Measurements from ENCODE around the gene ZBED4.

The ZBED4 gene

GRCh38 chr22:49877642-49878041, 24.0 kb downstream of the ZBED4 start:
- TF ChIP-seq ZNF274 (IDR thresholded peaks at IDR 0.05; ENCODE audit: low read depth, low read length) (no peak), SUZ12 (IDR thresholded peaks at IDR 0.05; ENCODE audit: extremely low read depth, insufficient read depth, insufficient read length) (no peak), YY1 (IDR thresholded peaks at IDR 0.05; ENCODE audit: insufficient read depth, insufficient read length) (no peak)
- DNase-seq (ENCODE audit: low read depth, low spot score) = no peak
- H3K9ac ChIP-seq (ENCODE audit: insufficient read length, low read depth) = no peak overlapping the region
- peaks cover 11% of the 10 kb centered on the region for H3K36me3 ChIP-seq (ENCODE audit: insufficient read depth, insufficient read length, low read length)
- H3K27me3 ChIP-seq (ENCODE audit: insufficient read depth, insufficient read length) = no peaks in the 10 kb centered on the region
- no peak overlapping the region for H3K4me3 ChIP-seq (ENCODE audit: insufficient read length, low read depth)
- no peaks in the 10 kb centered on the region for H3K4me1 ChIP-seq (ENCODE audit: insufficient read depth, insufficient read length)
- no peaks in the 10 kb centered on the region for H3K9me3 ChIP-seq (ENCODE audit: insufficient read depth, low read length)

- no peak overlapping the region for H3K9ac ChIP-seq (ENCODE audit: insufficient read length, low read depth)
- H3K4me1 ChIP-seq (ENCODE audit: insufficient read depth, insufficient read length) = no peaks in the 10 kb centered on the region
- H3K4me3 ChIP-seq (ENCODE audit: insufficient read length, low read depth) = no peak overlapping the region
- no peaks in the 10 kb centered on the region for H3K9me3 ChIP-seq (ENCODE audit: insufficient read depth, low read length)
- H3K27me3 ChIP-seq (ENCODE audit: insufficient read depth, insufficient read length) = no peaks in the 10 kb centered on the region
- peaks cover 12% of the 10 kb centered on the region for H3K36me3 ChIP-seq (ENCODE audit: insufficient read depth, insufficient read length, low read length)
- DNase-seq (ENCODE audit: low read depth, low spot score) = no peak
- no peak for TF ChIP-seq YY1 (IDR thresholded peaks at IDR 0.05; ENCODE audit: insufficient read depth, insufficient read length)
- TF ChIP-seq ZNF274 (IDR thresholded peaks at IDR 0.05; ENCODE audit: low read depth, low read length) = no peak
- TF ChIP-seq SUZ12 (IDR thresholded peaks at IDR 0.05; ENCODE audit: extremely low read depth, insufficient read depth, insufficient read length) = no peak
Measured at GRCh38 chr22:49878206-49878605, 24.6 kb downstream of the ZBED4 start.

GRCh38 chr22:49879871-49880270, 26.2 kb downstream of the ZBED4 start:
- H3K9me3 ChIP-seq (ENCODE audit: insufficient read depth, low read length) = no peaks in the 10 kb centered on the region
- H3K4me1 ChIP-seq (ENCODE audit: insufficient read depth, insufficient read length) = no peaks in the 10 kb centered on the region
- TF ChIP-seq ZNF274 (IDR thresholded peaks at IDR 0.05; ENCODE audit: low read depth, low read length) (no peak), SUZ12 (IDR thresholded peaks at IDR 0.05; ENCODE audit: extremely low read depth, insufficient read depth, insufficient read length) (no peak), YY1 (IDR thresholded peaks at IDR 0.05; ENCODE audit: insufficient read depth, insufficient read length) (no peak)
- H3K9ac ChIP-seq (ENCODE audit: insufficient read length, low read depth) = no peak overlapping the region
- DNase-seq (ENCODE audit: low read depth, low spot score) = no peak
- peaks cover 28% of the 10 kb centered on the region for H3K36me3 ChIP-seq (ENCODE audit: insufficient read depth, insufficient read length, low read length)
- H3K4me3 ChIP-seq (ENCODE audit: insufficient read length, low read depth) = no peak overlapping the region
- H3K27me3 ChIP-seq (ENCODE audit: insufficient read depth, insufficient read length) = no peaks in the 10 kb centered on the region

- Histone ChIP-seq H3K27me3 (ENCODE audit: insufficient read depth, insufficient read length) (no peaks in the 10 kb centered on the region), H3K4me1 (ENCODE audit: insufficient read depth, insufficient read length) (no peaks in the 10 kb centered on the region), H3K4me3 (ENCODE audit: insufficient read length, low read depth) (no peak overlapping the region), H3K9me3 (ENCODE audit: insufficient read depth, low read length) (no peaks in the 10 kb centered on the region), H3K36me3 (ENCODE audit: insufficient read depth, insufficient read length, low read length) (peaks cover 32% of the 10 kb centered on the region), H3K9ac (ENCODE audit: insufficient read length, low read depth) (no peak overlapping the region)
- DNase-seq (ENCODE audit: low read depth, low spot score) = no peak
- TF ChIP-seq YY1 (IDR thresholded peaks at IDR 0.05; ENCODE audit: insufficient read depth, insufficient read length) = no peak
- no peak for TF ChIP-seq SUZ12 (IDR thresholded peaks at IDR 0.05; ENCODE audit: extremely low read depth, insufficient read depth, insufficient read length)
- no peak for TF ChIP-seq ZNF274 (IDR thresholded peaks at IDR 0.05; ENCODE audit: low read depth, low read length)
Measured at GRCh38 chr22:49880281-49880680, 26.6 kb downstream of the ZBED4 start.

GRCh38 chr22:49881856-49882255, 28.2 kb downstream of the ZBED4 start:
- DNase-seq (ENCODE audit: low read depth, low spot score) = no peak
- Histone ChIP-seq H3K27me3 (ENCODE audit: insufficient read depth, insufficient read length) (no peaks in the 10 kb centered on the region), H3K4me1 (ENCODE audit: insufficient read depth, insufficient read length) (no peaks in the 10 kb centered on the region), H3K9ac (ENCODE audit: insufficient read length, low read depth) (no peak overlapping the region), H3K9me3 (ENCODE audit: insufficient read depth, low read length) (no peaks in the 10 kb centered on the region), H3K4me3 (ENCODE audit: insufficient read length, low read depth) (no peak overlapping the region), H3K36me3 (ENCODE audit: insufficient read depth, insufficient read length, low read length) (peaks cover 48% of the 10 kb centered on the region)
- TF ChIP-seq SUZ12 (IDR thresholded peaks at IDR 0.05; ENCODE audit: extremely low read depth, insufficient read depth, insufficient read length) (no peak), ZNF274 (IDR thresholded peaks at IDR 0.05; ENCODE audit: low read depth, low read length) (no peak), YY1 (IDR thresholded peaks at IDR 0.05; ENCODE audit: insufficient read depth, insufficient read length) (no peak)

GRCh38 chr22:49882519-49883293, 29.1 kb downstream of the ZBED4 start:
- Histone ChIP-seq H3K9me3 (ENCODE audit: insufficient read depth, low read length) (no peaks in the 10 kb centered on the region), H3K4me1 (ENCODE audit: insufficient read depth, insufficient read length) (no peaks in the 10 kb centered on the region), H3K9ac (ENCODE audit: insufficient read length, low read depth) (no peak overlapping the region), H3K27me3 (ENCODE audit: insufficient read depth, insufficient read length) (no peaks in the 10 kb centered on the region), H3K36me3 (ENCODE audit: insufficient read depth, insufficient read length, low read length) (peaks cover 52% of the 10 kb centered on the region), H3K4me3 (ENCODE audit: insufficient read length, low read depth) (no peak overlapping the region)
- no peak for TF ChIP-seq ZNF274 (IDR thresholded peaks at IDR 0.05; ENCODE audit: low read depth, low read length)
- TF ChIP-seq SUZ12 (IDR thresholded peaks at IDR 0.05; ENCODE audit: extremely low read depth, insufficient read depth, insufficient read length) = no peak
- TF ChIP-seq YY1 (IDR thresholded peaks at IDR 0.05; ENCODE audit: insufficient read depth, insufficient read length) = no peak
- no peak for DNase-seq (ENCODE audit: low read depth, low spot score)

GRCh38 chr22:49883294-49883640, 29.6 kb downstream of the ZBED4 start:
- Histone ChIP-seq H3K4me1 (ENCODE audit: insufficient read depth, insufficient read length) (no peaks in the 10 kb centered on the region), H3K27me3 (ENCODE audit: insufficient read depth, insufficient read length) (no peaks in the 10 kb centered on the region), H3K9me3 (ENCODE audit: insufficient read depth, low read length) (no peaks in the 10 kb centered on the region), H3K36me3 (ENCODE audit: insufficient read depth, insufficient read length, low read length) (peaks cover 57% of the 10 kb centered on the region), H3K4me3 (ENCODE audit: insufficient read length, low read depth) (no peak overlapping the region), H3K9ac (ENCODE audit: insufficient read length, low read depth) (no peak overlapping the region)
- TF ChIP-seq SUZ12 (IDR thresholded peaks at IDR 0.05; ENCODE audit: extremely low read depth, insufficient read depth, insufficient read length) = no peak
- TF ChIP-seq YY1 (IDR thresholded peaks at IDR 0.05; ENCODE audit: insufficient read depth, insufficient read length) = no peak
- no peak for TF ChIP-seq ZNF274 (IDR thresholded peaks at IDR 0.05; ENCODE audit: low read depth, low read length)
- DNase-seq (ENCODE audit: low read depth, low spot score) = no peak
